GM19395 (cell line): ENCODE measurements around the gene PTPN1.
"Not testable (repeated sequence)": the region's sequence is repeated elsewhere in the genome, so short reads cannot be mapped to it uniquely, and the experiment has no call there.

Source experiments
- ATAC-seq: cut with Tn5 transposase; IDR thresholded peaks from one replicate; pipeline ENCODE4 v1.9.1; 2021; ENCODE audit warnings: mild to moderate bottlenecking, moderate library complexity; ENCODE audit not compliant: unreplicated experiment

The PTPN1 gene

GRCh38 chr20:50552979-50553378 is 42.8 kb downstream of the PTPN1 start:
- ATAC-seq: no peak

GRCh38 chr20:50554694-50555579 is 44.8 kb downstream of the PTPN1 start:
- ATAC-seq: no peak

- ATAC-seq: no peak
These were observed 45.5 kb downstream of the PTPN1 start for GRCh38 chr20:50555662-50556061.

GRCh38 chr20:50557549-50558134 is 47.5 kb downstream of the PTPN1 start:
- ATAC-seq: no peak

GRCh38 chr20:50558483-50558925 is 48.3 kb downstream of the PTPN1 start:
- no peak for ATAC-seq

GRCh38 chr20:50559149-50559548 is 49.0 kb downstream of the PTPN1 start:
- ATAC-seq: no peak

GRCh38 chr20:50559856-50560638 is 49.9 kb downstream of the PTPN1 start:
- ATAC-seq: no peak

GRCh38 chr20:50560867-50561266 is 50.7 kb downstream of the PTPN1 start:
- ATAC-seq: no peak

GRCh38 chr20:50561379-50562078 is 51.3 kb downstream of the PTPN1 start:
- ATAC-seq: no peak

- ATAC-seq: no peak
These were observed 52.1 kb downstream of the PTPN1 start for GRCh38 chr20:50562262-50562701.

GRCh38 chr20:50563133-50563944 is 53.2 kb downstream of the PTPN1 start:
- no peak for ATAC-seq

- no peak for ATAC-seq
These were observed 55.2 kb downstream of the PTPN1 start for GRCh38 chr20:50565383-50565782.

GRCh38 chr20:50565871-50566270 is 55.7 kb downstream of the PTPN1 start:
- ATAC-seq: no peak

- ATAC-seq: no peak
These were observed 57.8 kb downstream of the PTPN1 start for GRCh38 chr20:50567860-50568548.

GRCh38 chr20:50568549-50568942 is 58.4 kb downstream of the PTPN1 start:
- no peak for ATAC-seq

GRCh38 chr20:50569487-50569863 is 59.3 kb downstream of the PTPN1 start:
- not testable (repeated sequence) for ATAC-seq

GRCh38 chr20:50569864-50570836 is 60.0 kb downstream of the PTPN1 start:
- ATAC-seq: peak; percentile 74

GRCh38 chr20:50571466-50571865 is 61.3 kb downstream of the PTPN1 start:
- no peak for ATAC-seq
